Fibroblast of upper back skin (primary cell): Measurements from ENCODE around the gene FAM114A1.
"Not testable (repeated sequence)": the region's sequence is repeated elsewhere in the genome, so short reads cannot be mapped to it uniquely, and the experiment has no call there.

ENCODE experiments used
- DNase-seq: peaks from one replicate; pipeline ENCODE4 v3.0.0-alpha.2; 2013

The FAM114A1 gene

GRCh38 chr4:38979511-38980230, 112.1 kb downstream of the FAM114A1 start:
- peak; percentile 20 for DNase-seq

- peak; percentile 87 for DNase-seq
Observed at GRCh38 chr4:38980903-38981676, 113.5 kb downstream of the FAM114A1 start.

- peak; percentile 37 for DNase-seq
Observed at GRCh38 chr4:38982361-38983095, 114.9 kb downstream of the FAM114A1 start.

GRCh38 chr4:38983291-38983690, 115.7 kb downstream of the FAM114A1 start:
- no peak for DNase-seq

GRCh38 chr4:38983787-38984598, 116.4 kb downstream of the FAM114A1 start:
- DNase-seq = peak; percentile 69

GRCh38 chr4:38985410-38986100, 117.9 kb downstream of the FAM114A1 start:
- DNase-seq = no peak

- no peak for DNase-seq
Observed at GRCh38 chr4:38987491-38987890, 119.9 kb downstream of the FAM114A1 start.

GRCh38 chr4:38988353-38988752, 120.7 kb downstream of the FAM114A1 start:
- not testable (repeated sequence) for DNase-seq

- DNase-seq = no peak
Observed at GRCh38 chr4:38989487-38989886, 121.9 kb downstream of the FAM114A1 start.

GRCh38 chr4:38990241-38990640, 122.6 kb downstream of the FAM114A1 start:
- DNase-seq = no peak

- DNase-seq = no peak
Observed at GRCh38 chr4:38993683-38994082, 126.1 kb downstream of the FAM114A1 start.

- no peak for DNase-seq
Observed at GRCh38 chr4:38994135-38994534, 126.5 kb downstream of the FAM114A1 start.
